HEK293 (cell line): Measurements from ENCODE around the gene PTPRG.
A peak's percentile ranks its signal among the peaks of the same experiment; 100 is the strongest.

Experiments
- CTCF ChIA-PET: fragments of 350-600 bp; formaldehyde crosslinking; extraction: SDS; loops from one replicate; lab custom pipeline; 2021; ENCODE audit warnings: antibody characterized with exemption; lab: Yijun Ruan, JAX
- POLR2A ChIA-PET: fragments of 300-600 bp; formaldehyde crosslinking; extraction: SDS; loops from one replicate; lab custom pipeline; 2020; ENCODE audit warnings: antibody characterized with exemption, inconsistent platforms; lab: Yijun Ruan, JAX
- H3K27ac ChIP-seq: fragments of 200-500 bp; sonication (Bioruptor generic); 2 replicates; pipeline ENCODE4 v1.5.1; 2014; ENCODE audit warnings: low read depth, low read length, control low read depth, inconsistent platforms; ENCODE audit errors: extremely low read depth
- H3K36me3 ChIP-seq, 2 experiments: fragments of 200-500 bp in 1 of 2; sonication (Bioruptor generic) in 1 of 2; 1 replicate in 1 of 2; 2 replicates in 1 of 2; pipeline ENCODE4 v1.5.1; 2014 to 2017; ENCODE audit warnings: inconsistent platforms in 2 of 2, low read length in 2 of 2; ENCODE audit not compliant: control insufficient read depth in 2 of 2, insufficient read depth in 1 of 2
- H3K4me1 ChIP-seq: fragments of 200-500 bp; sonication (Bioruptor generic); 2 replicates; pipeline ENCODE4 v1.5.1; 2014; ENCODE audit warnings: mild to moderate bottlenecking, low read length, inconsistent platforms; ENCODE audit not compliant: control insufficient read depth, insufficient read depth
- H3K4me3 ChIP-seq: 2 replicates; pipeline ENCODE4 v1.5.1; 2011; ENCODE audit warnings: low read depth, mild to moderate bottlenecking, control low read depth, low read length, moderate library complexity
- H3K9me3 ChIP-seq: fragments of 200-500 bp; sonication (Bioruptor generic); 2 replicates; pipeline ENCODE4 v1.5.1; 2014; ENCODE audit warnings: low read depth, low read length, inconsistent platforms; ENCODE audit not compliant: control insufficient read depth, insufficient read depth
- GFI1B ChIP-seq: fragments of 450-650 bp; formaldehyde crosslinking; IDR thresholded peaks from 2 replicates; pipeline ENCODE4 v1.5.1; 2016; ENCODE audit warnings: missing biosample characterization, missing genetic modification characterization
- TRIM28 ChIP-seq: IDR thresholded peaks from 2 replicates; pipeline ENCODE4 v1.6.1; 2011; ENCODE audit warnings: low read length, control low read depth, borderline replicate concordance
- ZBTB17 ChIP-seq: fragments of 450-650 bp; formaldehyde crosslinking; IDR thresholded peaks from 2 replicates; pipeline ENCODE4 v1.5.1; 2016; ENCODE audit warnings: missing biosample characterization, missing genetic modification characterization
- ZBTB21 ChIP-seq: fragments of 450-650 bp; formaldehyde crosslinking; IDR thresholded peaks from 2 replicates; pipeline ENCODE4 v1.5.1; 2017; ENCODE audit warnings: missing biosample characterization, missing genetic modification characterization
- ZBTB8A ChIP-seq: fragments of 450-650 bp; formaldehyde crosslinking; IDR thresholded peaks from 2 replicates; pipeline ENCODE4 v1.5.1; 2016; ENCODE audit warnings: missing biosample characterization, missing genetic modification characterization
- ZNF23 ChIP-seq: fragments of 450-650 bp; formaldehyde crosslinking; IDR thresholded peaks from 2 replicates; pipeline ENCODE4 v1.5.1; 2016; ENCODE audit warnings: missing biosample characterization, missing genetic modification characterization, borderline replicate concordance
- ZNF302 ChIP-seq: fragments of 450-650 bp; formaldehyde crosslinking; IDR thresholded peaks from 2 replicates; pipeline ENCODE4 v1.5.1; 2016; ENCODE audit warnings: missing biosample characterization, missing genetic modification characterization, low read depth
- ZNF785 ChIP-seq: fragments of 450-650 bp; formaldehyde crosslinking; IDR thresholded peaks from 2 replicates; pipeline ENCODE4 v1.5.1; 2016; ENCODE audit warnings: missing biosample characterization, missing genetic modification characterization
- ZSCAN30 ChIP-seq: fragments of 450-650 bp; IDR thresholded peaks from 2 replicates; pipeline ENCODE4 v1.5.1; 2018; ENCODE audit warnings: missing biosample characterization, mild to moderate bottlenecking, missing genetic modification characterization, moderate library complexity
- ZXDB ChIP-seq: fragments of 450-650 bp; formaldehyde crosslinking; IDR thresholded peaks from 2 replicates; pipeline ENCODE4 v1.5.1; 2016; ENCODE audit warnings: missing biosample characterization, missing genetic modification characterization
- TF ChIP-seq, protein P1 (sequence below): fragments of 450-650 bp; formaldehyde crosslinking; IDR thresholded peaks from 2 replicates; pipeline ENCODE4 v1.5.1; 2016; ENCODE audit warnings: missing biosample characterization, missing genetic modification characterization
- TF ChIP-seq, protein P2 (sequence below): fragments of 450-650 bp; formaldehyde crosslinking; conservative IDR thresholded peaks from 2 replicates; pipeline ENCODE4 v1.5.1; 2016; ENCODE audit warnings: low read depth, missing biosample characterization, missing genetic modification characterization
- TF ChIP-seq, protein P3 (sequence below): fragments of 450-650 bp; formaldehyde crosslinking; IDR thresholded peaks from 2 replicates; pipeline ENCODE4 v1.5.1; 2016; ENCODE audit warnings: missing biosample characterization, missing genetic modification characterization, borderline replicate concordance

Gene PTPRG

DNA sequence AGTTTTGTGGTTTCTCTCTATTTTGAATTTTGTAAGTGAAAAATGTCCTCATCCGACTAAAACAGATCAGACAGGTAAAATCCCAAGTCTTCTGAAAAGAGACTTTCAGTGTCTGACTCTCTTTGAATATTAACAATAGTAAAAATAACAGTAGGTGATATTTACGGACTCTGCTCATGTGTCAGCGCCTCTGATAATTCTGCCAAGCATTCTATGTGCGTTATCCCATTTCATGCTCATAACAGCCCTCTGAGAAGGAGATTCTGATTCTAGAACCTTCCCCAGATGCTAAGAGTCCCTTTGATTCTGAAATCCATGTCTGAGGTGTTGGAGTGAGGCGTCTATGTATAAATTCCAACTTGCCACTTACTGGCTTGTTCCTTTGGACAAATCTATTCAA, 529.1 kb downstream of the PTPRG start:
- H3K9me3 ChIP-seq: no peaks in the 10 kb centered on the region
- H3K36me3 ChIP-seq: no peaks in the 10 kb centered on the region
- H3K4me3 ChIP-seq: no peak overlapping the region
- TF ChIP-seq ZNF23 (tag by site-specific recombination): no peak
- no peak for TF ChIP-seq ZXDB (tag by site-specific recombination)
- no peak for TF ChIP-seq ZBTB17 (tag by site-specific recombination)
- TF ChIP-seq GFI1B (tag by site-specific recombination): no peak
- TF ChIP-seq, protein P1, sequence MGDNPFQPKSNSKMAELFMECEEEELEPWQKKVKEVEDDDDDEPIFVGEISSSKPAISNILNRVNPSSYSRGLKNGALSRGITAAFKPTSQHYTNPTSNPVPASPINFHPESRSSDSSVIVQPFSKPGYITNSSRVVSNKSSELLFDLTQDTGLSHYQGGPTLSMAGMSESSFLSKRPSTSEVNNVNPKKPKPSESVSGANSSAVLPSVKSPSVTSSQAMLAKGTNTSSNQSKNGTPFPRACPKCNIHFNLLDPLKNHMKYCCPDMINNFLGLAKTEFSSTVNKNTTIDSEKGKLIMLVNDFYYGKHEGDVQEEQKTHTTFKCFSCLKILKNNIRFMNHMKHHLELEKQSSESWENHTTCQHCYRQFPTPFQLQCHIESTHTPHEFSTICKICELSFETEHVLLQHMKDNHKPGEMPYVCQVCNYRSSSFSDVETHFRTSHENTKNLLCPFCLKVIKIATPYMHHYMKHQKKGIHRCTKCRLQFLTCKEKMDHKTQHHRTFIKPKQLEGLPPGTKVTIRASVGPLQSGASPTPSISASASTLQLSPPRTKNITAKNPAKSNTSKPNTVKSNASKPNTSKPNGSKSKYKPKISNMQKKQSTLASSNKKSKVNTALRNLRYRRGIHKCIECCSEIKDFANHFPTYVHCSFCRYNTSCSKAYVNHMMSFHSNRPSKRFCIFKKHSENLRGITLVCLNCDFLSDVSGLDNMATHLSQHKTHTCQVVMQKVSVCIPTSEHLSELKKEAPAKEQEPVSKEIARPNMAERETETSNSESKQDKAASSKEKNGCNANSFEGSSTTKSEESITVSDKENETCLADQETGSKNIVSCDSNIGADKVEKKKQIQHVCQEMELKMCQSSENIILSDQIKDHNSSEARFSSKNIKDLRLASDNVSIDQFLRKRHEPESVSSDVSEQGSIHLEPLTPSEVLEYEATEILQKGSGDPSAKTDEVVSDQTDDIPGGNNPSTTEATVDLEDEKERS (tag by site-specific recombination): no peak
- no peak for TF ChIP-seq ZBTB8A (tag by site-specific recombination)
- ChIA-PET CTCF (interaction anchor here (0.6 kb wide), 1 partner anchor 718 kb away, joined by 3 read pairs; no protein-coding TSS in a partner anchor), POLR2A (no interaction called here)
- no peak overlapping the region for H3K27ac ChIP-seq
- H3K4me1 ChIP-seq: no peaks in the 10 kb centered on the region

DNA sequence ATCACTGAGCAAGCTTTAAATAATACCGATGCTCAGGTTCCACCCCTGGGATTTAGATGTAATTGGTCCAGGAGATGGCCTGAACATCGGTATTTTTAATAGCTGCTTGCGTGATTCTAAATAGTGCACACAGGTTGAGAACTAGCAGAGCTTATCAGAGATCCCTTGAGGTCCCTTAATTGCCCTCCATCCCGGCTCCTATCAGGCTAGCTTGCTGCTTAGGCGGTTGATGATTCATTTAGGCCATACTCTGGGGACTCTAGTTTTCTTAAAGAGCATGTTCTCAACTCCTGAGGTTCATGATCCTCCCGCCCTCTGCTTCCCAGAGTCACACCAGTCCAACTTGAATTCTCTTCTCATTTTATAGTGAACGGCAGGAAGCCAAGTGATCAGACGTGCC, 531.7 kb downstream of the PTPRG start:
- H3K9me3 ChIP-seq: no peaks in the 10 kb centered on the region
- no peak overlapping the region for H3K27ac ChIP-seq
- H3K4me3 ChIP-seq: no peak overlapping the region
- H3K36me3 ChIP-seq: no peaks in the 10 kb centered on the region
- ChIA-PET POLR2A (no interaction called here), CTCF (no interaction called here)
- TF ChIP-seq ZSCAN30 (tag by site-specific recombination) (no peak), ZNF302 (tag by site-specific recombination) (no peak), TRIM28 (0 out of 2 replicates have a peak, but pooled peaks have one; percentile 29), ZNF785 (tag by site-specific recombination) (no peak), ZBTB21 (tag by site-specific recombination) (no peak)
- TF ChIP-seq, protein P2, sequence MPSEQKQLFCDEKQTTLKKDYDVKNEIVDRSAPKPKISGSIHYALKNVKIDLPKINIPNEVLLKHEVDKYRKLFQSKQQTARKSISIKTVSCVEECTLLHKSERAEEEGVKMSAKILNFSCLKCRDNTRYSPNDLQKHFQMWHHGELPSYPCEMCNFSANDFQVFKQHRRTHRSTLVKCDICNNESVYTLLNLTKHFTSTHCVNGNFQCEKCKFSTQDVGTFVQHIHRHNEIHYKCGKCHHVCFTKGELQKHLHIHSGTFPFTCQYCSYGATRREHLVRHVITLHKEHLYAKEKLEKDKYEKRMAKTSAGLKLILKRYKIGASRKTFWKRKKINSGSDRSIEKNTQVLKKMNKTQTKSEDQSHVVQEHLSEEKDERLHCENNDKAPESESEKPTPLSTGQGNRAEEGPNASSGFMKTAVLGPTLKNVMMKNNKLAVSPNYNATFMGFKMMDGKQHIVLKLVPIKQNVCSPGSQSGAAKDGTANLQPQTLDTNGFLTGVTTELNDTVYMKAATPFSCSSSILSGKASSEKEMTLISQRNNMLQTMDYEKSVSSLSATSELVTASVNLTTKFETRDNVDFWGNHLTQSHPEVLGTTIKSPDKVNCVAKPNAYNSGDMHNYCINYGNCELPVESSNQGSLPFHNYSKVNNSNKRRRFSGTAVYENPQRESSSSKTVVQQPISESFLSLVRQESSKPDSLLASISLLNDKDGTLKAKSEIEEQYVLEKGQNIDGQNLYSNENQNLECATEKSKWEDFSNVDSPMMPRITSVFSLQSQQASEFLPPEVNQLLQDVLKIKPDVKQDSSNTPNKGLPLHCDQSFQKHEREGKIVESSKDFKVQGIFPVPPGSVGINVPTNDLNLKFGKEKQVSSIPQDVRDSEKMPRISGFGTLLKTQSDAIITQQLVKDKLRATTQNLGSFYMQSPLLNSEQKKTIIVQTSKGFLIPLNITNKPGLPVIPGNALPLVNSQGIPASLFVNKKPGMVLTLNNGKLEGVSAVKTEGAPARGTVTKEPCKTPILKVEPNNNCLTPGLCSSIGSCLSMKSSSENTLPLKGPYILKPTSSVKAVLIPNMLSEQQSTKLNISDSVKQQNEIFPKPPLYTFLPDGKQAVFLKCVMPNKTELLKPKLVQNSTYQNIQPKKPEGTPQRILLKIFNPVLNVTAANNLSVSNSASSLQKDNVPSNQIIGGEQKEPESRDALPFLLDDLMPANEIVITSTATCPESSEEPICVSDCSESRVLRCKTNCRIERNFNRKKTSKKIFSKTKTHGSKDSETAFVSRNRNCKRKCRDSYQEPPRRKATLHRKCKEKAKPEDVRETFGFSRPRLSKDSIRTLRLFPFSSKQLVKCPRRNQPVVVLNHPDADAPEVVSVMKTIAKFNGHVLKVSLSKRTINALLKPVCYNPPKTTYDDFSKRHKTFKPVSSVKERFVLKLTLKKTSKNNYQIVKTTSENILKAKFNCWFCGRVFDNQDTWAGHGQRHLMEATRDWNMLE (tag by site-specific recombination): no peak
- TF ChIP-seq, protein P3, sequence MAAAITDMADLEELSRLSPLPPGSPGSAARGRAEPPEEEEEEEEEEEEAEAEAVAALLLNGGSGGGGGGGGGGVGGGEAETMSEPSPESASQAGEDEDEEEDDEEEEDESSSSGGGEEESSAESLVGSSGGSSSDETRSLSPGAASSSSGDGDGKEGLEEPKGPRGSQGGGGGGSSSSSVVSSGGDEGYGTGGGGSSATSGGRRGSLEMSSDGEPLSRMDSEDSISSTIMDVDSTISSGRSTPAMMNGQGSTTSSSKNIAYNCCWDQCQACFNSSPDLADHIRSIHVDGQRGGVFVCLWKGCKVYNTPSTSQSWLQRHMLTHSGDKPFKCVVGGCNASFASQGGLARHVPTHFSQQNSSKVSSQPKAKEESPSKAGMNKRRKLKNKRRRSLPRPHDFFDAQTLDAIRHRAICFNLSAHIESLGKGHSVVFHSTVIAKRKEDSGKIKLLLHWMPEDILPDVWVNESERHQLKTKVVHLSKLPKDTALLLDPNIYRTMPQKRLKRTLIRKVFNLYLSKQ (tag by site-specific recombination): no peak
- no peaks in the 10 kb centered on the region for H3K4me1 ChIP-seq
